Vagina (tissue), 2 donors: ENCODE measurements around the gene KYNU. TPM values are rescaled to one million over a fixed set of nuclear protein-coding genes. Genes with fewer than 3 reads are reported as not detected.
"Not testable (repeated sequence)": the region's sequence is repeated elsewhere in the genome, so short reads cannot be mapped to it uniquely, and the experiment has no call there.

Experiments
- DNase-seq, 2 donors: peaks; one replicate each; pipeline ENCODE4 v3.0.0-alpha.2; 2017; ENCODE audit errors: extremely low spot score in 2 of 2
- H3K27ac ChIP-seq: fragments of 200-600 bp; sonication (generic); one replicate; pipeline ENCODE4 v1.5.1; 2019
- H3K27me3 ChIP-seq: fragments of 200-600 bp; sonication (generic); one replicate; pipeline ENCODE4 v1.5.1; 2019
- H3K36me3 ChIP-seq, 2 donors: fragments of 200-600 bp; sonication (generic); one replicate each; pipeline ENCODE4 v1.5.1; 2017 to 2019
- H3K4me1 ChIP-seq: fragments of 200-600 bp; sonication (generic); one replicate; pipeline ENCODE4 v1.5.1; 2019
- H3K4me3 ChIP-seq, 2 donors: fragments of 200-600 bp; sonication (generic); 1 replicate in 1 of 2; 2 replicates in 1 of 2; pipeline ENCODE4 v1.5.1; 2016 to 2019
- H3K9me3 ChIP-seq: fragments of 200-600 bp; sonication (generic); one replicate; pipeline ENCODE4 v1.5.1; 2019
- POLR2A ChIP-seq, 2 donors: fragments of 450-650 bp; IDR thresholded peaks; one replicate each; pipeline ENCODE4 v1.6.1; 2017; ENCODE audit warnings: antibody characterized with exemption in 2 of 2, mild to moderate bottlenecking in 2 of 2, moderate library complexity in 2 of 2
- POLR2AphosphoS5 ChIP-seq, 2 donors: sonication (generic); formaldehyde crosslinking; IDR thresholded peaks; one replicate each; pipeline ENCODE4 v1.9.0; 2017; ENCODE audit warnings: antibody characterized with exemption in 2 of 2, mild to moderate bottlenecking in 2 of 2, low read depth in 1 of 2; ENCODE audit not compliant: insufficient read depth in 1 of 2
- intact Hi-C: fragments of 100-400 bp; cut with DNase I; formaldehyde crosslinking; loops from one replicate; pipeline ENCODE4 v1.15.1; 2023
- total RNA-seq: library from RNA; depleted of rRNA; stranded (reverse); fragments of >200 nt; gene quantifications from one replicate; pipeline ENCODE4 v1.2.3, GENCODE V29; 2016
- TF ChIP-seq, protein P1 (sequence below), 3 experiments: fragments of 450-650 bp in 2 of 3; fragments of 200-600 bp in 1 of 3; sonication (generic) in 1 of 3; IDR thresholded peaks; one replicate each; pipeline ENCODE4 v1.5.1; 2017 to 2019; ENCODE audit warnings: antibody characterized with exemption in 3 of 3, mild to moderate bottlenecking in 2 of 3, moderate library complexity in 2 of 3

KYNU gene
- total RNA-seq, 1 donor from 2014 or later = 3.7 TPM

DNA sequence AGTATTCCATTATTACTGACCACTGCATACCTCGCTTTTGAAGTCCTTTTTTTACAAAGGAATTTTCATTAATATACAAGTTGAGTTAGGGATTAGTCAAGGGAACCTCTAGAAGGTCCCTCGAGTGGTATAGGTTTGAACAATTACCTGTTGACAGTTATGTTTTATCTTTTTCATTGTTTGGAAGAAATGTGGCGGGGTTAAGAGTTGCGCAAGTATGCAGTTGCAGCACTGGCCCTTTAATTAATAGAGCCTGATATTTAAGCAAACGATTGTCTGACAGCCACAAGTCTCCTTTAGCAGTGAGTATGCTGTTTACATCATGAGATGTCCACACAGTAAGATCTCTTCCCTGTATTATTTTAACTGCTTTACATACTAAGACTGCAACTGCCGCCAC, 24.3 kb downstream of the KYNU start:
- no peaks in the 10 kb centered on the region for H3K4me1 ChIP-seq
- no peak for TF ChIP-seq POLR2A (IDR thresholded peaks at IDR 0.05)
- TF ChIP-seq, protein P1, sequence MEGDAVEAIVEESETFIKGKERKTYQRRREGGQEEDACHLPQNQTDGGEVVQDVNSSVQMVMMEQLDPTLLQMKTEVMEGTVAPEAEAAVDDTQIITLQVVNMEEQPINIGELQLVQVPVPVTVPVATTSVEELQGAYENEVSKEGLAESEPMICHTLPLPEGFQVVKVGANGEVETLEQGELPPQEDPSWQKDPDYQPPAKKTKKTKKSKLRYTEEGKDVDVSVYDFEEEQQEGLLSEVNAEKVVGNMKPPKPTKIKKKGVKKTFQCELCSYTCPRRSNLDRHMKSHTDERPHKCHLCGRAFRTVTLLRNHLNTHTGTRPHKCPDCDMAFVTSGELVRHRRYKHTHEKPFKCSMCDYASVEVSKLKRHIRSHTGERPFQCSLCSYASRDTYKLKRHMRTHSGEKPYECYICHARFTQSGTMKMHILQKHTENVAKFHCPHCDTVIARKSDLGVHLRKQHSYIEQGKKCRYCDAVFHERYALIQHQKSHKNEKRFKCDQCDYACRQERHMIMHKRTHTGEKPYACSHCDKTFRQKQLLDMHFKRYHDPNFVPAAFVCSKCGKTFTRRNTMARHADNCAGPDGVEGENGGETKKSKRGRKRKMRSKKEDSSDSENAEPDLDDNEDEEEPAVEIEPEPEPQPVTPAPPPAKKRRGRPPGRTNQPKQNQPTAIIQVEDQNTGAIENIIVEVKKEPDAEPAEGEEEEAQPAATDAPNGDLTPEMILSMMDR (IDR thresholded peaks at IDR 0.05) = no peak
- TF ChIP-seq POLR2AphosphoS5 (IDR thresholded peaks at IDR 0.05; ENCODE audit: insufficient read depth in 1 of 2, low read depth in 1 of 2) = no peak
- no peak overlapping the region for H3K27ac ChIP-seq
- DNase-seq = no peak
- no peak overlapping the region for H3K4me3 ChIP-seq
- intact Hi-C loops = no loop called here
- no peaks in the 10 kb centered on the region for H3K27me3 ChIP-seq
- H3K9me3 ChIP-seq = no peaks in the 10 kb centered on the region
- H3K36me3 ChIP-seq = no peaks in the 10 kb centered on the region

DNA sequence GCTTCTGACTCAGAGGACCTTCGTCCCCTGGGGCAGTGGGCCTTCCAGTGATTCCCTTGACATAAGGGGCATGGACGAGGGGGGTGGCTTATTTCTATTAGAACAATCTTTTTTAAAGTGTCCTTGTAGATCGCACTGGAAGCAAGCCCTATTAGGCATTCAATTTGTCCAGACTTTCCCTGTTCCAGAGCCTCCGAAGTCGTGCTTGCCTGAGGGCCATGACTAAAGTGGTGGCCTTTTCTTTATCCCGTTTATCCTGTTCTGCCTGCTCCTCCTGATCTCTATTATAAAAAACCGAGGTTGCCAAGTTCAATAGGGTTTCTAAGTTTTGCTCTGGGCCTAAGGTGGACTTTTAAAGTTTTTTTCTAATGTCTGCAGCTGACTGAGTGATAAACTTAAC, 26.3 kb downstream of the KYNU start:
- H3K4me3 ChIP-seq, H3K27ac ChIP-seq, H3K4me1 ChIP-seq, H3K27me3 ChIP-seq, H3K36me3 ChIP-seq, H3K9me3 ChIP-seq, intact Hi-C loops, DNase-seq: not testable (repeated sequence)

DNA sequence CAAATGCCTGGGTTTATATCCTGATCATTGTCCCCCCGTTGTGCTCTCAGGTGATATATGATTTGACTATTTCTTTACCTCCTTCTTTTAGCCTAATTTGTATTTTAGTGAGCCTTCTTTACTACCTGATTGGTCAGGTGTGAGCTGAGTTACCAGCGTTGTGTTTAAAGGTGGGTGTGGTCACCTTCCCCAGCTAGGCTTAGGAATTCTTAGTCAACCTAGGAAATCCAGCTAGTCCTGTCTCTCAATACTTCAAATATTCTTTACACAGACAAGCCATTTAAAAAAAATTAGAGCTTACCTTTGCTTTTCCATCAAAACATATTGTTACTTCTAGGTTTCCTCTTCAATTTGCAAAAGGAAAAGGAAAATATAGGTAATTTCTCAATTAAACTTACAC, 30.2 kb downstream of the KYNU start:
- TF ChIP-seq, protein P1 (IDR thresholded peaks at IDR 0.05) = no peak
- TF ChIP-seq POLR2AphosphoS5 (IDR thresholded peaks at IDR 0.05; ENCODE audit: insufficient read depth in 1 of 2, low read depth in 1 of 2) = peak in 1 of 2 donors; percentile 64
- Histone ChIP-seq H3K36me3 (no peaks in the 10 kb centered on the region), H3K27ac (no peak overlapping the region), H3K27me3 (no peaks in the 10 kb centered on the region), H3K4me1 (no peaks in the 10 kb centered on the region), H3K4me3 (no peak overlapping the region), H3K9me3 (no peaks in the 10 kb centered on the region)
- no peak for DNase-seq
- intact Hi-C loops = no loop called here

DNA sequence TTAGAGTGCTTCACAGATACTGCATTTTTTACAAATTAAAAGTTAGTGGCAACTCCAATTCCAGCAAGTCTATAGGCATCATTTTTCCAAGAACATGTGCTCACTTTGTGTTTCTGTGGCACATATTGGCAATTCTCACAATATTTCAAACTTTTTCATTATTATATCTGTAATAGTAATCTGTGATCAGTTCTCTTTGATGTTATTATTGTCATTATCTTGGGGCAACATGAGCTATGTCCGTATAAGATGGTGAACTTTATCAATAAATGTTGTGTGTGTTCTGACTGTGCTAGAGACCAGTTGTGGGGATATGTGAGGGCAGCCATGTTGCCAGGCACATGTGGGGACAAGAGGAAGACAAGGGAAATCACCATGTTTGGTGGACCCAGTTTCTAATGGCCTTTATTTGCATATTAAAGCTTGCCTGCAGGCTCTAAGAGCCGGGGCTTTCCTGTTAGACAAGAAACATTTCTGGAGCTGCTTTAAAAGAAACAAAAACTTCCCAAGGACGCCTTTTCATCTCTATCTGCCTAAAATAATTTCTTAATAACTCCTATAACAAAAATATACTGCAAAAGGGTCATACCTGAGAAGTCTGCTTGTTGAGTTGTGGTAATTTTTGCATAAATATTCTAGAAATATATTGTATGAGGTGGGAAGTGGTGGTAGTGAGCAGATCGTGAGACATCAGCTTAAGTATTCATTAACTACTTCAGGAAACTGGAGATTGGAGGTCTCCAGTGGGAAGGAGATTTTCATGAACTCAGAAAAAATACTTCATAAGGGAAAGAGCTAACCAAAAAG, 37.2 kb downstream of the KYNU start:
- Histone ChIP-seq H3K9me3 (no peaks in the 10 kb centered on the region), H3K36me3 (no peaks in the 10 kb centered on the region), H3K27ac (no peak overlapping the region), H3K4me1 (peaks cover 7% of the 10 kb centered on the region), H3K4me3 (no peak overlapping the region), H3K27me3 (no peaks in the 10 kb centered on the region)
- intact Hi-C loops = no loop called here
- no peak for DNase-seq
- TF ChIP-seq, protein P1 (IDR thresholded peaks at IDR 0.05) = no peak
- no peak for TF ChIP-seq POLR2AphosphoS5 (IDR thresholded peaks at IDR 0.05; ENCODE audit: insufficient read depth in 1 of 2, low read depth in 1 of 2)
- no peak for TF ChIP-seq POLR2A (IDR thresholded peaks at IDR 0.05)

DNA sequence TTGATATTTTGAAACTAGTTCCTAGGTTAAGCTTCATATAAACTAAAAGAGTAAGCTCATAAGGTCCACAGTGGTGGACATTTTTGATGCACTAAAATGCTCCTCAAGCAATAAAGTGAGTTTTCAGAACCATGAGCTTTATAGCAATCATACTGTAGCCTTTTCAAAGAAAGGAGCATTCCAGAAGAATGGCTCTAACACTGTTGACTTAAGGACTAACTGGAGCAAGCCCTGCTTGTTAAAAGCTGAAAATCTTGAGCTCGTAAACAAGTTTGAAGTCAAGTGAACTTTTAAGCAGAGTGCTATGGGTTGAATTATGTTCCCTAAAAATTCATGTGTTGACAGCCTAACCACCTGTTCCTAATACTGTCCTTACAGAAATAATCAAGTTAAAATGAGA, 38.0 kb downstream of the KYNU start:
- H3K4me3 ChIP-seq = no peak overlapping the region
- intact Hi-C loops = no loop called here
- DNase-seq = no peak

More for the DNA sequence above, 38.0 kb downstream of the KYNU start:
- no peak for TF ChIP-seq POLR2AphosphoS5 (IDR thresholded peaks at IDR 0.05; ENCODE audit: insufficient read depth in 1 of 2, low read depth in 1 of 2)
- TF ChIP-seq, protein P1 (IDR thresholded peaks at IDR 0.05) = no peak
- no peak for TF ChIP-seq POLR2A (IDR thresholded peaks at IDR 0.05)
- H3K4me1 ChIP-seq = peaks cover 7% of the 10 kb centered on the region
- H3K36me3 ChIP-seq = no peaks in the 10 kb centered on the region
- H3K9me3 ChIP-seq = no peaks in the 10 kb centered on the region
- H3K27me3 ChIP-seq = no peaks in the 10 kb centered on the region
- no peak overlapping the region for H3K27ac ChIP-seq
